Panc1 (cell line): ENCODE data around the gene UCHL3.

Source experiments
- POLR2AphosphoS5 ChIP-seq: IDR thresholded peaks from 2 replicates; pipeline ENCODE4 v1.6.1; 2012; ENCODE audit warnings: mild to moderate bottlenecking, low read depth, low read length, moderate library complexity
- SIN3A ChIP-seq: IDR thresholded peaks from 2 replicates; pipeline ENCODE4 v1.6.1; 2012; ENCODE audit warnings: low read depth, mild to moderate bottlenecking, low read length, moderate library complexity, borderline replicate concordance; ENCODE audit not compliant: insufficient read depth
- TCF7L2 ChIP-seq: IDR thresholded peaks from 2 replicates; pipeline ENCODE4 v1.6.1; 2011; ENCODE audit warnings: mild to moderate bottlenecking, low read depth, low read length, inconsistent platforms
- TF ChIP-seq, protein P1 (sequence below): fragments of 450-650 bp; IDR thresholded peaks from 2 replicates; pipeline ENCODE4 v1.5.1; 2017; ENCODE audit warnings: mild to moderate bottlenecking
- TF ChIP-seq, protein P2 (sequence below), 2 experiments: IDR thresholded peaks; 2 replicates each; pipeline ENCODE4 v1.6.1; 2011 to 2012; ENCODE audit warnings: low read depth in 2 of 2, control low read depth in 1 of 2, low read length in 1 of 2, mild to moderate bottlenecking in 1 of 2, moderate library complexity in 1 of 2; ENCODE audit not compliant: insufficient read depth in 1 of 2

DNA sequence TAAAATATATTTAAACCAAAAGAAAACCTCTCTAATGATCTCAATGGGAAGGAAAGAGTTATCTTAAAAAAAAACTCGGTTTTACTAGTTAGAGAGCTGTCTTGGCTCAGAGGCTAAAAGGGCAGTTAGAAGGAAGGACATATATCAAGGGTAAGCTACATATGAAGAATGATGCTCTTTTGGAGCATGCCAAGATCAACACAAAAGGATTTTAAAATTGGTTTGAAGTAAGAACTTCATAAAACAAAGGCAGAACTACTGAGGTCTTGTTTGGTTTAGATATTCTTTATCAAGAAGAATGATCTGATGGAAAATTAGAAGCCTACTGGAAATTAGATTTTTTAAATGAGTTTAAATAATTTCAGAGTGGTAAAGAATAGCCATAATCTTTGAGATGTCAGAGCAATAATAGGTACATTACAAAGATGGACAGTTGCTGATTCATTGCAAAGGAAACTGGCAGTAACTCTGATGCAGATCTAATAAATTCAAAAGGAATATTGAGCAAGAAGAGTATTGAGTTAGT is 47.1 kb downstream of the UCHL3 start:
- TF ChIP-seq, protein P1, sequence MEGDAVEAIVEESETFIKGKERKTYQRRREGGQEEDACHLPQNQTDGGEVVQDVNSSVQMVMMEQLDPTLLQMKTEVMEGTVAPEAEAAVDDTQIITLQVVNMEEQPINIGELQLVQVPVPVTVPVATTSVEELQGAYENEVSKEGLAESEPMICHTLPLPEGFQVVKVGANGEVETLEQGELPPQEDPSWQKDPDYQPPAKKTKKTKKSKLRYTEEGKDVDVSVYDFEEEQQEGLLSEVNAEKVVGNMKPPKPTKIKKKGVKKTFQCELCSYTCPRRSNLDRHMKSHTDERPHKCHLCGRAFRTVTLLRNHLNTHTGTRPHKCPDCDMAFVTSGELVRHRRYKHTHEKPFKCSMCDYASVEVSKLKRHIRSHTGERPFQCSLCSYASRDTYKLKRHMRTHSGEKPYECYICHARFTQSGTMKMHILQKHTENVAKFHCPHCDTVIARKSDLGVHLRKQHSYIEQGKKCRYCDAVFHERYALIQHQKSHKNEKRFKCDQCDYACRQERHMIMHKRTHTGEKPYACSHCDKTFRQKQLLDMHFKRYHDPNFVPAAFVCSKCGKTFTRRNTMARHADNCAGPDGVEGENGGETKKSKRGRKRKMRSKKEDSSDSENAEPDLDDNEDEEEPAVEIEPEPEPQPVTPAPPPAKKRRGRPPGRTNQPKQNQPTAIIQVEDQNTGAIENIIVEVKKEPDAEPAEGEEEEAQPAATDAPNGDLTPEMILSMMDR: no peak
- TF ChIP-seq POLR2AphosphoS5: no peak
- no peak for TF ChIP-seq TCF7L2
- TF ChIP-seq, protein P2, sequence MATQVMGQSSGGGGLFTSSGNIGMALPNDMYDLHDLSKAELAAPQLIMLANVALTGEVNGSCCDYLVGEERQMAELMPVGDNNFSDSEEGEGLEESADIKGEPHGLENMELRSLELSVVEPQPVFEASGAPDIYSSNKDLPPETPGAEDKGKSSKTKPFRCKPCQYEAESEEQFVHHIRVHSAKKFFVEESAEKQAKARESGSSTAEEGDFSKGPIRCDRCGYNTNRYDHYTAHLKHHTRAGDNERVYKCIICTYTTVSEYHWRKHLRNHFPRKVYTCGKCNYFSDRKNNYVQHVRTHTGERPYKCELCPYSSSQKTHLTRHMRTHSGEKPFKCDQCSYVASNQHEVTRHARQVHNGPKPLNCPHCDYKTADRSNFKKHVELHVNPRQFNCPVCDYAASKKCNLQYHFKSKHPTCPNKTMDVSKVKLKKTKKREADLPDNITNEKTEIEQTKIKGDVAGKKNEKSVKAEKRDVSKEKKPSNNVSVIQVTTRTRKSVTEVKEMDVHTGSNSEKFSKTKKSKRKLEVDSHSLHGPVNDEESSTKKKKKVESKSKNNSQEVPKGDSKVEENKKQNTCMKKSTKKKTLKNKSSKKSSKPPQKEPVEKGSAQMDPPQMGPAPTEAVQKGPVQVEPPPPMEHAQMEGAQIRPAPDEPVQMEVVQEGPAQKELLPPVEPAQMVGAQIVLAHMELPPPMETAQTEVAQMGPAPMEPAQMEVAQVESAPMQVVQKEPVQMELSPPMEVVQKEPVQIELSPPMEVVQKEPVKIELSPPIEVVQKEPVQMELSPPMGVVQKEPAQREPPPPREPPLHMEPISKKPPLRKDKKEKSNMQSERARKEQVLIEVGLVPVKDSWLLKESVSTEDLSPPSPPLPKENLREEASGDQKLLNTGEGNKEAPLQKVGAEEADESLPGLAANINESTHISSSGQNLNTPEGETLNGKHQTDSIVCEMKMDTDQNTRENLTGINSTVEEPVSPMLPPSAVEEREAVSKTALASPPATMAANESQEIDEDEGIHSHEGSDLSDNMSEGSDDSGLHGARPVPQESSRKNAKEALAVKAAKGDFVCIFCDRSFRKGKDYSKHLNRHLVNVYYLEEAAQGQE (IDR thresholded peaks at IDR 0.05; ENCODE audit: insufficient read depth in 1 of 2, low read depth in 2 of 2, low read length in 1 of 2): no peak
- no peak for TF ChIP-seq SIN3A
